ENCODE measurements around the gene TCF20.

DNA sequence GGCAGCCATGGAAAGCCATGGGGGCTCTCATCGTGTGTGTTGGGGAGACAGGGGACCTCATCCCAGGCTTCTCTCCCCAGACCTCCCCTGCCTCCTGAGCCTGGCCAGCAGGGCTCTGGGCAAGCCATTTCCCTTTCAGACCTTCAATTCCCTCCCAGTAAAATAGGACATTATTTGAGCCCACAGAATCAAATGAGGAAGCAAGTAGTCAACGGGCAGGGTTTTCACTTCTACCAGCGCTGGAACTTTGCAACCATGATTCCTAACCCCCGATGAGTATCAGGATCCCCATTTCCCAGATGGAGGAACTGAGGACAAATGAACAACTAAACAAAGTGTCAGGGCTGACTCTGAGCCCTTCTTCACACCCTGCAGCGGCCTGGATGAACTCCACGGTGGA lies 48.9 kb upstream of the TCF20 start:
- TF ChIP-seq, protein P1, sequence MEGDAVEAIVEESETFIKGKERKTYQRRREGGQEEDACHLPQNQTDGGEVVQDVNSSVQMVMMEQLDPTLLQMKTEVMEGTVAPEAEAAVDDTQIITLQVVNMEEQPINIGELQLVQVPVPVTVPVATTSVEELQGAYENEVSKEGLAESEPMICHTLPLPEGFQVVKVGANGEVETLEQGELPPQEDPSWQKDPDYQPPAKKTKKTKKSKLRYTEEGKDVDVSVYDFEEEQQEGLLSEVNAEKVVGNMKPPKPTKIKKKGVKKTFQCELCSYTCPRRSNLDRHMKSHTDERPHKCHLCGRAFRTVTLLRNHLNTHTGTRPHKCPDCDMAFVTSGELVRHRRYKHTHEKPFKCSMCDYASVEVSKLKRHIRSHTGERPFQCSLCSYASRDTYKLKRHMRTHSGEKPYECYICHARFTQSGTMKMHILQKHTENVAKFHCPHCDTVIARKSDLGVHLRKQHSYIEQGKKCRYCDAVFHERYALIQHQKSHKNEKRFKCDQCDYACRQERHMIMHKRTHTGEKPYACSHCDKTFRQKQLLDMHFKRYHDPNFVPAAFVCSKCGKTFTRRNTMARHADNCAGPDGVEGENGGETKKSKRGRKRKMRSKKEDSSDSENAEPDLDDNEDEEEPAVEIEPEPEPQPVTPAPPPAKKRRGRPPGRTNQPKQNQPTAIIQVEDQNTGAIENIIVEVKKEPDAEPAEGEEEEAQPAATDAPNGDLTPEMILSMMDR (IDR thresholded peaks at IDR 0.05) = no peak
- TF ChIP-seq ZFX (IDR thresholded peaks at IDR 0.05; ENCODE audit: borderline replicate concordance) = no peak

Measured in 22Rv1 (cell line).